ENCODE measurements around the gene UNCX. TPM values are rescaled to one million over a fixed set of nuclear protein-coding genes. Genes with fewer than 3 reads are reported as not detected.
A peak's percentile ranks its signal among the peaks of the same experiment; 100 is the strongest.

Gene UNCX
- total and polyA plus RNA-seq, 2 experiments from 2014 or later, result not detected

DNA sequence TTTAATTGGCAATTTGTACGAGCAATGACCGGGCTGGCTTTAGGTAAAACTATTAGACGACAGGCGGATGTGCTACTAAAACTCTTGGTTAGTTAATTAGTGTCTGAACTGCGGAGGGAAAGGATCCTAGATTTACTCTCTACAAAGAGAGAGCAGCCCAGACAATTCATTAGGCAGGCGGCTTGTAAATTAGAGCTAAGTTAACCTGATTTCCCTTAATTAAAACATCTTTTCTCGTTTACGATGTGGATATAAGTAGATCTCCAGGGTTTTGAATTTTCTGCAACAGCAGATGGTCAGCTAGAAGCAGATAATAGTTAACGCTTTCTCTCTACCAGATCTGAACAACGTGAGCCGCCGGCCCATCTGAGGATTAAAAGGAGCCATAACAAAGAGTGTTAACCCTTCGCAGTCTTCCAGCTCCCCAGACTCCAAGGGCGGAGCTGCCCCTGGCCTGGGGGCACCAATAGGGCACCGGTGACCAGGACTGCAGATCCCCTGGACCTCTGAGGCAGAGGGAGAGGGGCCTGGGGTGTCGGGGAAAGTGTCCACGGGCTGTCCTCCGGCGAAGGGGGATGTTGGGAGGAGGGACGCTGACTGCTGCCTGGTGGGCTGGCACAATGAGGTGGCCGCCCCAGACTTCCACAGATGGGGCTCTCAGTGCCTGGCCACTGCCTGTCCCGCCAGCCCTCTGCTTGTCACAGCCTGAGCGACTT, 6.3 kb upstream of the UNCX start:
- H3K4me2 ChIP-seq, result peak overlapping the region; percentile 20
- WGBS (ENCODE audit: low lambda C conversion rate, missing lambda C conversion rate), result 12% methylated on average over 23 of the region's 23 CpGs
- peak; percentile 64 for TF ChIP-seq EZH2phosphoT487 (IDR thresholded peaks at IDR 0.05; ENCODE audit: low read depth, severe bottlenecking, unreplicated experiment)
- TF ChIP-seq CTCF (IDR thresholded peaks at IDR 0.05; ENCODE audit: poor library complexity), result no peak
- no peak overlapping the region for H2AFZ ChIP-seq
- no peak overlapping the region for H3K4me3 ChIP-seq
- no peaks in the 10 kb centered on the region for H3K79me2 ChIP-seq
- no peak for DNase-seq (ENCODE audit: low spot score)
- H3K9me2 ChIP-seq (replicated peaks; ENCODE audit: insufficient read depth), result no peaks in the 10 kb centered on the region
- H3K4me1 ChIP-seq (ENCODE audit: insufficient read depth), result peaks cover 6% of the 10 kb centered on the region
- no peaks in the 10 kb centered on the region for H3K9me3 ChIP-seq (ENCODE audit: low read depth)
- no peaks in the 10 kb centered on the region for H4K20me1 ChIP-seq (ENCODE audit: insufficient read depth, poor library complexity, severe bottlenecking)
- H3K36me3 ChIP-seq (replicated peaks; ENCODE audit: insufficient read depth, low read depth), result no peaks in the 10 kb centered on the region
- no peak overlapping the region for H3K27ac ChIP-seq
- H3K27me3 ChIP-seq, result peaks cover 95% of the 10 kb centered on the region

GRCh38 chr7:1227071-1227804, 5.4 kb upstream of the UNCX start:
- WGBS (ENCODE audit: low lambda C conversion rate, missing lambda C conversion rate), result 26% methylated on average over 24 of the region's 25 CpGs
- Histone ChIP-seq H3K27ac (no peak overlapping the region), H3K4me1 (ENCODE audit: insufficient read depth) (peaks cover 6% of the 10 kb centered on the region), H3K4me3 (no peak overlapping the region), H4K20me1 (ENCODE audit: insufficient read depth, poor library complexity, severe bottlenecking) (no peaks in the 10 kb centered on the region), H3K4me2 (no peak overlapping the region), H3K36me3 (replicated peaks; ENCODE audit: insufficient read depth, low read depth) (no peaks in the 10 kb centered on the region), H2AFZ (no peak overlapping the region), H3K27me3 (peaks cover 95% of the 10 kb centered on the region), H3K79me2 (no peaks in the 10 kb centered on the region), H3K9me2 (replicated peaks; ENCODE audit: insufficient read depth) (no peaks in the 10 kb centered on the region), H3K9me3 (ENCODE audit: low read depth) (no peaks in the 10 kb centered on the region)
- TF ChIP-seq EZH2 (IDR thresholded peaks at IDR 0.05; ENCODE audit: borderline replicate concordance) (peak; percentile 80), EZH2phosphoT487 (IDR thresholded peaks at IDR 0.05; ENCODE audit: low read depth, severe bottlenecking, unreplicated experiment) (no peak)
- no peak for DNase-seq (ENCODE audit: low spot score)

DNA sequence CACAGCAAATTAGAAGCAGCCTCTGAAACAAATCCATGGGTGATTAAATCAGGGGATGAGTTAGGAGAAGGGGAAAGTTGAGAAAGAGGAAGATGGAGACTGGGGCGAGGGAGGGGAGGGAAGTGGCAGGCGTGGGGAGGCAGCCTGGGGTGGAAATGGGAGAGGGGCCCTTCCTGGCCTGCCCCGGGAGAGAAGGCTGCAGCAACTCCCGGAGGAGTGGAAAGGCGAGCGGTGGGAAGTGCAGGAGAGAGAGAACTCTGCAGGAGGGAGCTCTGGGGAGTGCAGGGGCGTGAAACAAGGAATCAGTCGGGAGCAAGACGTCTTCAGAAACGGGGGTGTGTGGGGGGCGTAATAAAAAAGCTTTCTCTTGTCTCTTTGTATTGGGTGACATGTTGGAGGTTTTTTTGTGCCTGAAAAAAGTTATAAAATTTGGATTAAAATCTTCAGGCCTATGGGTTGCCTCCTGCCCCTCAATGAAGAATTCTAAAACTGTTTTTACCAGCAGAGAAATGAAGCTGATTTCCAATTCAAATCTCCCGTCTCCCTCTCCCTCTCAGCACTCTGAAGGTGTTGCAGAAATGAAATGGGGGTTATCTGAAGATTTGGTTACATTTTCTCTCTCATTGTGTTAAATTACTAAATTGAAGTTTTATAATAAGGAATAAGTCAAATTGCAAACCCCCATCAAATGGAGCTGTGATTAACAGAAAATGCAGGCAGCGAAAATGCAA, 4.7 kb upstream of the UNCX start:
- Histone ChIP-seq H3K4me2 (no peak overlapping the region), H3K4me1 (ENCODE audit: insufficient read depth) (peaks cover 6% of the 10 kb centered on the region), H3K9me2 (replicated peaks; ENCODE audit: insufficient read depth) (no peaks in the 10 kb centered on the region), H3K36me3 (replicated peaks; ENCODE audit: insufficient read depth, low read depth) (no peaks in the 10 kb centered on the region), H3K9me3 (ENCODE audit: low read depth) (no peaks in the 10 kb centered on the region), H3K79me2 (no peaks in the 10 kb centered on the region), H3K27ac (no peak overlapping the region), H4K20me1 (ENCODE audit: insufficient read depth, poor library complexity, severe bottlenecking) (no peaks in the 10 kb centered on the region), H3K27me3 (peaks cover 95% of the 10 kb centered on the region), H2AFZ (no peak overlapping the region), H3K4me3 (no peak overlapping the region)
- DNase-seq (ENCODE audit: low spot score), result no peak
- WGBS (ENCODE audit: low lambda C conversion rate, missing lambda C conversion rate), result 4% methylated on average over 13 of the region's 13 CpGs
- TF ChIP-seq EZH2 (IDR thresholded peaks at IDR 0.05; ENCODE audit: borderline replicate concordance) (no peak), CTCF (IDR thresholded peaks at IDR 0.05; ENCODE audit: poor library complexity) (no peak), EZH2phosphoT487 (IDR thresholded peaks at IDR 0.05; ENCODE audit: low read depth, severe bottlenecking, unreplicated experiment) (peak; percentile 78)

Data from hepatocyte (in vitro differentiated cells).